Fibroblast of peridontal ligament (primary cell): ENCODE results near the gene ZNF688.
"Not testable (repeated sequence)": the region's sequence is repeated elsewhere in the genome, so short reads cannot be mapped to it uniquely, and the experiment has no call there.

Source experiments
- DNase-seq: peaks from one replicate; pipeline ENCODE4 v3.0.0-alpha.2; 2010; ENCODE audit errors: extremely low read depth

Gene ZNF688

DNA sequence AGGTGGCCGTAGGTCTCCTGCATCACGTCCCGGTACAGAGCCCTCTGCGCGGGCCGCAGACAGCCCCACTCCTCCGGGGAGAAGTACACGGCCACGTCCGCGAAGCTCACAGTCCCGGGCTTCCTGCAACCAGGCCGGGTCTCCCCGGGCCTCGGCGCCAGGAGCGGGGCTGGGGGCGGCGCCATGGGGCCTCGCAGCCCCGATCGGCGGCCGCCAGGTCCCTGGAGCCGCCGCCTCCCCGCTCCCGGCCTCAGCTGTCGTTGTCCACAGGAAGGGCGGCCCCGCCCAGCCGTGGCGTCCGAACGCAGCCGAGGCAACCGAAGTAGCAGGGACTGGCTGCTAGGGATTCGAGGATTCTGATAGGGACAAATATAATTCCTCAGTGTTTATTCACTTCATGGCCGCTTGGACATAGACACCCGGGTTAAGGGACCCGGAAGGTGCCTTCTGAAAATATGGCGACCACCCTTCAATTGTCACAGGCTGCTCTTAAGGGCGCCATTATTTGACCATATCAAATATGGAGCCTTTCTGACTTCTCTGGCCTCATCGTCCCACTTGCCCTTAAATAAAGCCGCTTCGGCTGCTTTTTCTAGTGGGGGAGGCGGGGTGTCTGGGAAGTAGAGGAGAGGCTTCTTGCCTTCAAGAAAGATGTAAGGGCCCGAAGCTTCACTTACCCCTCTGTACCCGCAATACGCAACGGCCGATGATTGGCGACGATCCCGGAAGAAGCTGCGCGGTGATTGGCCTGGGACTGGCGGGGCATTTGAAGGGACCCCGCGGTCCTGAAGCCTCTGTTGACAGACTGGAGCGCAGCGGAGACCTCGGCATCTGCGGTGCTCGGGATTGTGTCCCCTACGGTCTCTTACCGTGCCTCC lies at the start of gene ZNF688:
ZNF688 (minus strand) TSS at position 270 of the 878 bp plus-strand sequence; CDS start at position 185, 85 bp downstream.
- peak; percentile 98 for DNase-seq

DNA sequence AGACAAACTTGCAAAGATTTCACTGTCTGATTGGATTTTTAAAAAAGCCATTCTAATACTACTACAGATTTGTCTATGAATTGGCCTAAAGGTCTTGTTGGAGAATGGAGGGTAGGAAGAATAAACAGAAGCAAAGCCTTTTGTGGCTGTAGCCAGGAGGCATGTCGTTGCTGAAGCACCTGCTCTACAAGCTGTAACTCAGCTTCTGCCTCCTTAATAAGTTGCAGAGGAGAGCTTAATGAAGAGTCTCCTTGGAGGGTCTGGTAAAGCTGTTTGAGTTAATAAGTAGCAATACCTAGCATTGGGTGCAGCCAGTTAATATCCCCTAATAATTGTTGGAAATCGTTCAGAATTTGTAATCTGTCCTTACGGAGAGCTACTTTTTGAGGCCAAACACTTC lies 48.7 kb upstream of the ZNF688 start:
- DNase-seq = no peak

DNA sequence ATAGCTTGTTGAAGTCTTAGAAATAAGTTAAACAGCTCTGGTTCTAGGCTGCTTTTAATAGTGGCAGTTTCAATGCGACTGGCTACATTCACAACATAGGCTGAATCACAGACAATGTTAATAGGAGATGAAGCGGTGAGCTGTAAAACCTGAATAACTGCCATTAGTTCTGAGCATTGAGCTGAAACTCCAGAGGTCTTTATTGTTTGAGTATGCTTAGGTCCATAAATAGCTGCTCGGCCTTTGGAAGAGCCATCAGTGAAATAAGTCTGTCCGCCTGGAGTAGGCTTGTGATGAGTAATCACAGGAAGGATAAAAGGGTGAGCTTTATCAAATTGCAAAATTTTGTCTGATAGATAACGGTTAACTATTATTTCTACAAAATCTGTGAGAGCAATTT lies 48.1 kb upstream of the ZNF688 start:
- DNase-seq = no peak

DNA sequence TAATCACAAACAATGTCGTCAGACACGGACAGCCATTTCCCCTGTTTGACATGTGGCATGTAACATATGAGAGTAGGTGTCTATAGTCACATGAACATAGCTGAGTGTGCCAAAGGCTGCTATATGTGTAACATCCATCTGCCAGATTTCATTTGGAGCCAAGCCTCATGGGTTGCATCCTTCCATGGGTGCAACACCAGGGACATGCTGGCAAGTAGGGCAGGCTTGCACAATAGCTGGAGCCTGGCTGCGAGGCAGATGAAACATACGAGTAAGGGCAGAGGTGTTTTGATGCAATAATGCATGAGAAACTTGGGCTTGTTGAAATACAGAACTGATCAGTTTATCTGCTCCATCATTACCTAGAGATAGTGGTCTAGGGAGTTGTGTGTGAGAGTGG lies 47.7 kb upstream of the ZNF688 start:
- no peak for DNase-seq

DNA sequence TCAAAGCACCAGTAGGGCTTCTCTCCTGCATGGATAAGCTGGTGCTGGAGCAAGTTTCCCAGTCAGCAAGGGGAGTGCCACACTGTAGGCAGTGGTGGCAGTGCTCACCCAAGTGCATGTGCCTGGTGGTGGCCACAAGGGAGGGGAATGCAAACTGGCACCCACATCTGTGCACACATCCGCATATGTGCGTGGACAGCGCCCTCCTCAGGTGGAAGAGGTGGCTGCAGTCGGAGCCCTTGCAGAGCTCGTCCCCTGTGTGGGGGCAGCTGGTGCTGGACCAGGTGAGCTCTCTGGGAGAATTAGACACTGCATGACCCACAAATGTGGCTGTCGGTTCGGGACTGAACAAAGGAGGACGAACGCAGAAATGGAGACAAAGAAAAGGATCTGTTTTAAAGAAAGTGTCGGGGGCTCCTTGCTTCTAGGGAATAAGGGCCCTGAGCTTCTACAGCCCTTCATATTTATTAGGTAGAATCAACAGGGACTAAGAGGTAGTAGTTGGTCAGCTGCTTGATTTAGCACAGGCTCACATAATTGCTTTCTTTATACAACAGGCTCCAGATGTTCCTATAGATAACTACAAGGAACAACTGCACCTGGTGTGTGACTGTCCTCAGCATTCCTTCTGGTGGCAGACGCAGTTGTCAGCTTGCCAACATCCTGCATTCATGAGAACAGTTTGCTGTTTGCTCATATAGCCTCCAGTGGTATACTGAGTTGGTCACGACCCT lies 44.0 kb upstream of the ZNF688 start:
- DNase-seq = no peak

DNA sequence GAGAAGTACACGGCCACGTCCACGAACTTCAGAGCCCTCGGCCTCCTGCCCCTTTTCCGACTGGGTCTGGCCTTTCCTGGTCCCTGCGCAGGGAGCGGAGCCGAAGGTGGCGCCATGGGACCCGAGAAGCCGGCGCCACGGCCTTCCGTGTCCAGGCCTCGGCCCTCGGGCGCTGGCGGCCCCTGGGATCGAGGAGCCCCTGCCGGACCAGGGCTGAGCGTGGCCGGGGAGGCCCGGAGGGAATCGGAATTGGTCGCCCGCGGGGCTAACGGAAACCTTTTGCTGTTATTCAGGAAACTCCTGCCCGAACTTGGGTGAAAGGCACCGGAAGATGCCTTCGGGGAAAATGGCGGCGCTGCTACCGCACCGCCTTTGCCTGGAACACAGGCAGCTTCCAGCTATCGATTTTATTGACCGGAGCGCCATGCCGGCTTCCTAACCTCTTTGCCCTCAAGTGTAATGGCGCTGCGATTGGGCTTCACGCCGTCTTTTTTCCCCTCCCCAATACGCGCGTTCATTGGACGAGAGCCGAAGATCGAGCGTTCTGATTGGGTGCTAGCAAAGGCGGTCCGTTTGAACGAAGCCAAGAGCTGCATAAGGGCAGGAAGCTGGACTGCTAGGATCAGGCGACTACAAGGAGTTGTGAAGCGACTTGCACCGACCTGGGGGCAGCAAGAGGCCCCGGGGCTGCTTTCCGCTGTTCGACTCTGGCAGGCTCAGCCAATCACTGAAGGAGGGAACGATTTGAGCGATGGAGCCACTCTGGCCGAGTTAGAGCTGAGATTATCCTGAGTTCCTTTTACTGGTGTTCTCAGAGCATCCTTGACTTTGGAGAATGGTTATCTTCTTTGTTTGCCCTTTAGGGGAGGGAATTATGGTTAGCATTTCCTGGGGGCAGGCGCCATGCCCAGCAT lies 38.7 kb upstream of the ZNF688 start, which contains the start of gene ZNF689:
ZNF689 (minus strand) TSS at position 464 of the 914 bp plus-strand sequence; CDS start at position 116, 348 bp downstream.
- peak; percentile 98 for DNase-seq

DNA sequence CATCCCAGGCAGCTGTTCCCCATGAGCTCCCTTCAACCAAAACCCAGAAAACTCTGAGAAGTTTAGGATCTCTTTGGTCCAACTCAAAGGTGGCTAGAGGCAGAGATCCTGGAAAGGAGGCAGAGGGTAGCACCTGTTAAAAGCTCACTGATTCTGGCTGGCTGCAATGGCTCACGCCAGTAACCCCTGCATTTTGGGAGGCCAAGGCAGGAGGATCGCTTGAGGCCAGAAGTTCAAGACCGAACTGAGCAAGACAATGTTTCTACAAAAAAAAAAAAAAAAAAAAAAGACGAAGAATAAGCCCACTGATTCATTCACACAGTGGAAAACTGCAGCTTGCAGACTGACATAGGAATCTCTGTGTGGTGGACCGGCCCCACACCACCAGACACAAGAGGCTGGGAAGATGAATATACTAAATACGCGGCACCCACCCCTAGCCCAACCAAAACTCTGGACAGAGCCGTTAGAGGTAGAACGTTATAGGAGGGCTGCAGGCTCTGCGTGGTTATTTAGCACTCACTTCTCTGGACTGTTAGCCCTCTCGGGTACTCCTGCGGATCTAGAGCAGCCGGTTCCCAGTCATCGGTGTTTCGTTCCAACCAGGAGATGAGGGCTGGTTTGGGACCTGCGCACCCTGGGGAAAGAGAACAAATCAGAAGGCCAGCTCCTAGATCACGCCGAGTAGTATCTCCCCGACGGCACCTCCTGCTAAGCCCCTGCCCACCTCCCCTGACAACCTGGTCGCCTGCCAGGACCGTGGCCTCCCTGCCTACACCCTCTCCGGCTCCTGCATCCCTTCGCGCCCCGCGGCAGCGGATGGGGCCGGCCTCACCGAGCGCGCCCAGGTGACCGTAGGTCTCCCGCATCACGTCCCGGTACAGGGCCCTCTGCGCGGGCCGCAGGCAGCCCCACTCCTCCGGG lies 37.8 kb upstream of the ZNF688 start:
- peak; percentile 35 for DNase-seq

DNA sequence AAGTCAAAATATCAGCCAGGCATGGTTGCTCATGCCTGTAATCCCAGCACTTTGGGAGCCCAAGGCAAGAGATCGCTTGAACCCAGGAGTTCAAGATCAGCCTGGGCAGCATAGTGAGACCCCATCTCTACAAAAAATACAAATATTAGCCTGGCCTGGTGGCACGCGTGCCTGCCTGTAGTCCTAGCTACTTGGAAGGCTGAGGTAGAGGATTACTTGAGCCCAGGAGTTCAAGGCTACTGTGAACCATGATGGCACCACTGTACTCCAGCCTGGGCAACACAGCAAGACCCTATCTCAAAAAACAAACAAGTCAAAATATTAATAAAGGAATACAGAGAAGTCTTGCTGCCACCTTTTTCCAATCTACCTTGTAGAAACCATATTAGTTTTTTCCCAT lies 34.5 kb upstream of the ZNF688 start:
- DNase-seq = no peak

DNA sequence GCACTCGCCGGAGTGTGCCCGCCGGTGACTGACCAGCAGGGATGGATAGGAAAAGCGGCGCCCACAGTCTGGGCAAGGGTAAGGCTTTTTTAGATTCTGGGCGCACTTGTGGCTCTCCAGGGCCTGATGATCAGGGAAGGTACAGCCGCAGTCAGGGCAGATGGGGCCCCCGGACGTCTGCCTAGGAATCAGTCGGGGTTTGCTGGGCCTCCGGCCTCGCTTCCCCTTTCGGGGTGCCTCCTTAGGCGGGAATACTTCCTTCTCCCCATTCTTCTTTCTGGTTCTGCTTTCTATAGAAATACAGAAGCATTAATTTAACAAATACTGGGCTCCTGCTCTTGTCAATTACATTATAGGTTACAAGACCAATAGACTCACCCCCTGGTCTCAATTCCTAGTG lies 33.6 kb upstream of the ZNF688 start:
- DNase-seq = no peak

DNA sequence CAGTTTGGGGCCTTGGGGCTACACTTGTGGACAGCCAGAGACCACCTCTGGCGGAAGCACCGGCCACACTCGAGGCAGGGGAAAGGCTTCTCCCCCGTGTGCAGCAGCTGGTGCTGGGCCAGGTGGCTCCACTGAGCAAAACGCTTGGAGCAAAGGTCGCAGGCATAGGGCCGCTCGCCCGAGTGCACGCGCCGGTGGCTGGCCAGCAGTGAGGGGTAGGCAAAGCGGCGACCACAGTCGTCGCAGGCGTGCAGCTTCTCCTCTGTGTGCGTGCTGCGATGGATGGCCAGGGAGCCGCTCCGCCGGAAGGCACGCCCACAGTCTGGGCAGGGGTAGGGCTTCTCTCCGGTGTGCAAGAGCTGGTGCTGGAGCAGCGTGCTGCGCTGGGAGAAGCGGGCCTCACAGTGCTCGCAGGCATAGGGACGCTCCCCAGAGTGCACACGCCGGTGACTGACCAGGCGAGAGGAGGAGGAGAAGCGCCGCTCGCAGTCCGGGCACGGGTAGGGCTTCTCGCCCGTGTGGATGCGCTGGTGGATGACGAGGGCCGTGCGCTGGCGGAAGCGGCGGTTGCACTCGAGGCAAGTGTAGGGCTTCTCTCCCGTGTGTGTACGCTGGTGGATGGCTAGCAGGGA lies 32.9 kb upstream of the ZNF688 start:
- DNase-seq = no peak

DNA sequence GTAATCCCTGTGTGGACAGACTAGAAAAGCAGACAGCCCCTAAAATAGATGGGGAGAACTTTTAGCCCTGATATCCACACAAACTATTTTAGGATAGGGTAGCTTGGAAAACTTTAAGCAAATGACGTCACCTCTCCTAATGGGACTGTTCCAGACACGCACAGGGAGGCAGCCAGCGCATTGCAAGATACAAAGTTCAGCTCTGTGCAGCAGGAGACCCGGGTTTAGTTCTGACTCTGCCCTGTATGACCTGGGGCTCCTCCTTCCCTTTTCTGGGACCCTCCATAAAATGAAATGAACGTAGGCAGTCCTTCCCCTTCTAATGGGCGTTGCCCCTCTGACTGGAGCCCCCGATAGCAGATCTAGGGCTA lies 32.4 kb upstream of the ZNF688 start:
- no peak for DNase-seq

DNA sequence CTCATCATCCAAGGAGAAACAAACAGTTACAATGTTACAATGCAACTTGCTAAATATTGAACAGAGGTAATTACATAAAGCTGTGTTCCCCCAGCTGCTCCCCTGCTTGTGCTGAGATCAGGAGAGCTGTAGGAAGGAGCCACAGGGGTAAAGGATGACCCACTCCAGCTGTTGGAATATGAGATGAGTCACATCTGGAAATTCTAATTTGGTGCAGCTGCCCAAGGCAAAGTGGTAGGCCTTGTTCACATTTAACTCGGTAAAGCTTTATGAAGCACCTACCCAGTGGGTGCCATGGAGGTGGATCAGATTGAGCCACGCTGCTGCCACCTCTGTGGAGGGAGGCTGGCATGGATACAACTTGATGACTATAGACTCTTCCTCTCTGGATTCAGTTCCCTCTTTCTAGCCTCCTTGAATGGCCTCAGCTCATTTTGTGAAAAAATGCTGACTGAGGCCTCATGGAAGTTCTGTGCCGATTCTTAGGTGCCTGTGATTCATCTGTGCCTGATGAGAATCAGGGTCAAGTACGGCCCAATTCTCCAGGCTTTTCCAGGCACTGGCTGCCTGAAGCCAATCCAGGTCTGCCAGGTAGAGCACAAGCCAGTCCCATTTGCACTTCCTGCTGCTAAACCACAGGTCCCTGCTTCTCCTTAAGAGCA lies 31.2 kb upstream of the ZNF688 start:
- peak; percentile 76 for DNase-seq

DNA sequence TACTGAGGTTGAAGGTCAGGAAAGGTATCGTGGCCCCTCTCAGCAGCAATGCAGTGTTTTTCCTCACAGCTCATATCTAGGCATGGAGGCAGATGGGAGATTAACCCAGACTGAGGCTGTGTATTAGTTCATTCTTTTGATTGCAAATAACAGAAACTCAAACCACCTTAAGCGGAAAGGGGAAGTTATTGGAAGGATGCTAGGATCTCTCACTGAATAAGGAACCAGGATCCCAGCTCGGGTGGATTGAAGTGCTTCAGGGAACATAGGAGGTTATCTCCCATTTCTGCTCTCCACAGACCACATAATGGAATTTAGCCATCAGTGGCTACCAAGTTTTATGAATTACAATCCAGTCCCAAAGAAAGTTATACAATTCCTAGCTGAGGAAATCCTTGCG lies 30.5 kb upstream of the ZNF688 start:
- DNase-seq = no peak

DNA sequence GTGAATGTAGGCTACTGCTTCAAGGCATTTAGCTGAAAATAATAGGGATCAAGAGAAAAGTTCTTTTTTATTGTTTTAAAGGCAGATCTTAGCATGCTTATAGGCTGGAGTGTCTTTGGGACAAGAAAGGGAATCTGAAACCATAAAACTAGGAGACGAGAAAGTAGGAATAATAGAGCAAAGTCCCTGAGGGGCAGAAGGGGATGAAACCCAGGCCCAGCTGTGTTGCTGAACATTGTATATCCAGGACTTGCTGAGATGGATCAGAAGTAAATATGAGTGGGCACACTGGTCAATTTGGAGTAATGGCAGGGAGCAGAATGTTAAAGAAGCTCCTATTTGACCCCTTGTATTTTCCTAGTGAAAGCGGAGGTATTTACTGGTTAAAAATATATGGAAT lies 29.4 kb upstream of the ZNF688 start:
- DNase-seq = no peak

DNA sequence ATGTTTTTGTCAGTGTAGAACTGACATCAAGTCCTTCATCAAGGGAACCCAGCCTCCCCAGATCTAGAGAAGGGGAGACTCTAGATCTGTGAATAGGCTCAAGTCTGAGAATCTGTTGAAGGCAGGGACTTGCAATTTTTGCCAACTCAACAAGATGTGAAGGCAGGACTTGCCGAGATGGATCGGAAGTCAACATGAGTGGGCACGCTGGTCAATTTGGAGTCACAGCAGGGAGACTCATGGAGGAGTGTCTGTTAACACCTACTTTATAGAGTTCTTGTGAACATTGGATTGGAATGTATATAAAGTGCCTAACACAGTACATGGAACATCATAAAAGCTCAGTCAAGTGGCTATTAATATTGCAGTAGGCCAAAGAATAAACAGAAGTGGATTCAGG lies 28.7 kb upstream of the ZNF688 start:
- no peak for DNase-seq

DNA sequence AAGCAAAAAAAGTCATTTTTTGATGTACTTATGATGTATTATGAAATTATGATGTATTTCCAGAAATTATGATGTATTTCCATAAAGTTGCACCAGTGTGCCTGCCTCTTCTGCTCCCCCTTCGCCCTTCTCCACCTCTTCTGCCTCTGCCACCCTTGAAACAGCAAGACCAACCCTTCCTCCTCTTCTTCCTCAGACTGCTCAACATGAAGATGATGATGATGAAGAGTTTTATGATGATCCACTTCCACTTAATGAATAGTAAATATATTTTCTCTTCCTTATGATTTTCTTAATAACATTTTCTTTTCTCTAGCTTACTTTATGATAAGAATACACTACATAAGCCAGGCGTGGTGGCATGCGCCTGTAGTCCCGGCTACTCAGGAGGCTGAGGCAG lies 21.4 kb upstream of the ZNF688 start:
- DNase-seq = no peak

DNA sequence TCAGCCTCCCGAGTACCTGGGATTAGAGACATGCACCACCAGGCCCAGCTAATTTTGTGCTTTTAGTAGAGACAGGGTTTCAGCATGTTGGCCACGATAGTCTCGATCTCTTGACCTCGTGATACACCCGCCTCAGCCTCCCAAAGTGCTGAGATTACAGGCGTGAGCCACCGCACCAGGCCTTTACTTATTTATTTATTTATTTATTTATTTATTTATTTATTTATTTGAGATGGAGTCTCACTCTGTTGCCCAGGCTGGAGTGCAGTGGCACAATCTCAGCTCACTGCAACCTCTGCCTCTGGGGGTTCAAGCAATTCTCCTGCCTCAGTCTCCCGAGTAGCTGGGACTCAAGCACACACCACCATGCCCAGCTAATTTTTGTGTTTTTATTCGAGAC lies 19.4 kb upstream of the ZNF688 start:
- not testable (repeated sequence) for DNase-seq

DNA sequence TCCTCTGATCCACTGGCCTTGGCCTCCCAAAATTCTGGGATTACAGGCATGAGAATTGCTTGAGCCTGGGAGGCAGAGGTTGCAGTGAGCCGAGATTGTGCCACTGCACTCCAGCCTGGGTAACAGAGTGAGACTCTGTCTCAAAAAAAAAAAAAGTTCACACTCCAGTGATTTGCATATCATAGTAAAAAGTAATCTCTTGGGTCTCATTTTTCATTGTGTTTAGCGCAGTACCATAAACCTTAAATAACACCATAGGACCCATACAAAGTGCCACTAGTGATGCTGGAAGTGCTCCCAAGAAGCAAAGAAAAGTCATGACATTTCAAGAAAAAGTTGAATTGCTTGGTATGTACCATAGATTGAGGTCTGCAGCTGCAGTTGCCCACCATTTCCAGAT lies 18.1 kb upstream of the ZNF688 start:
- DNase-seq = not testable (repeated sequence)

DNA sequence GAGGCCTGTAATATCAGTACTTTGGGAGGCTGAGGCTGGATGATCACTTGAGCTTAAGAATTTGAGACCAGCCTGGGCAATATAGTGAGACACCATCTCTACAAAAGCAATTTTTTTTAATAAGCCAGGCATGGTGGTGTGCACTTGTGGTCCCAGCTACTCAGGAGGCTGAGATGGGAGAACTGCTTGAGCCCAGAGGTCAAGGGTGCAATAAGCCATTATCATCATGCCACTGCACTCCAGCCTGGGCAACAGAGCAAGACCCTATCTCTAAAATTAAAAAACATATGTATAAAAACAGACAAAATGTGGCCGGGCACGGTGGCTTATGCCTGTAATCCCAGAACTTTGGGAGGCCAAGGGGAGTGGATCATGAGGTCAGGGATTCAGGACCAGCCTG lies 17.1 kb upstream of the ZNF688 start:
- DNase-seq = no peak
